IPS DF 6.9 (cell line): ENCODE results near the gene FAM83D.

Source experiments
- DNase-seq: peaks from one replicate; pipeline ENCODE4 v3.0.0-alpha.2; 2013; ENCODE audit warnings: low read depth, low spot score
- H3K27ac ChIP-seq: one replicate; pipeline ENCODE4 v1.5.1; 2013; ENCODE audit warnings: low read length, control low read depth
- H3K27me3 ChIP-seq: 2 replicates; pipeline ENCODE4 v1.6.1; 2013; ENCODE audit warnings: mild to moderate bottlenecking, low read length; ENCODE audit not compliant: control insufficient read depth, insufficient read depth
- H3K36me3 ChIP-seq: 2 replicates; pipeline ENCODE4 v1.6.1; 2013; ENCODE audit warnings: low read length; ENCODE audit not compliant: control insufficient read depth, insufficient read depth
- H3K4me1 ChIP-seq: 2 replicates; pipeline ENCODE4 v1.6.1; 2013; ENCODE audit warnings: low read length; ENCODE audit not compliant: control insufficient read depth, insufficient read depth
- H3K4me3 ChIP-seq: 2 replicates; pipeline ENCODE4 v1.5.1; 2013; ENCODE audit warnings: mild to moderate bottlenecking, low read length
- H3K9me3 ChIP-seq: 2 replicates; pipeline ENCODE4 v1.6.1; 2013; ENCODE audit warnings: low read length, inconsistent platforms; ENCODE audit not compliant: control insufficient read depth, insufficient read depth
- WGBS: extraction: QIAGEN DNeasy Blood & Tissue Kit; methylation state at CpG from one replicate; pipeline ENCODE4 v1.1.7; 2013; ENCODE audit warnings: mixed read lengths, missing lambda C conversion rate; ENCODE audit not compliant: insufficient read length, insufficient coverage; 5-methylcytosine and 5-hydroxymethylcytosine counted together

The FAM83D gene

DNA sequence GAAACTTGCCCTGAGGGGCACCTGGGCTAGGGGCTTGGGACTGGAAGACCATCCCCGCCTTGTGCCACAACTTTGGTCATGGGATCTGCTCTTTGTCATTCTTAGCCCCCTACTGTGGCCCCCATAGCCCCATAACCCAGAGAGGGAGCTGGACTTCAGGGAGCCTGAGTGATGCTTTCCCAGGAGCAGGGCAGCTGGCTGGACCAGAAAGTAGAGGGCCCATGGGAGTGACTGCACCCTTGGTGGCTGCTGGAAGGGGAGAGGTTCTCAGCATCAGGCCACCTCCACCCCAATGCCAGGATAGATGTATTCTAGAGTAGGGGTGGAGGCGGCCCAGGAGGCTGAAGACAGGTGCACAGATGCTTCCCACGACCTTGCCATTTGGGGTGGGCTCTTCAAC lies 5.8 kb upstream of the FAM83D start:
- no peaks in the 10 kb centered on the region for H3K27me3 ChIP-seq
- DNase-seq = no peak
- WGBS = no CpG with 5 or more reads among the region's 3 CpGs

DNA sequence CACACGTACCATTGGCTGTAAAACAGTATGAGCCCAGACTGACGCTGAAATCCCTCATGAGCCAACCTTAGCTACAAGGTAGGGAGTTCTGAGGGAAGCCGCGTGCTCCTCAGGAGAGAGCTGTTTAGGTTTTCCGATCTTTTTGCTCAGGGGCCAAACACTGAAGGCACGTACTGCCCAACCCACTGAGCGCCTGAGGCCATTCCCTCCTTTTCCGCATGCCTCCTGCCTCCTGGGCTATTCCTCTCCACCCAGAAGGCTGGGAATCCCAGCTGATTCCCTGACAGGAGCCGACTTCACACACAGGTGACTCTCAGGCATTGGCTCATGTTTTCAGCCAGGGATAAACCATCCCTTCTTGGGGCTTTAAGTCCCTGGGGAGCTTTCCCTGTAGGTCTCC lies 5.4 kb upstream of the FAM83D start:
- DNase-seq = no peak
- Histone ChIP-seq H3K27me3 (no peaks in the 10 kb centered on the region), H3K4me1 (no peaks in the 10 kb centered on the region), H3K9me3 (no peaks in the 10 kb centered on the region), H3K27ac (no peak overlapping the region), H3K4me3 (no peak overlapping the region), H3K36me3 (no peaks in the 10 kb centered on the region)
- WGBS = no CpG with 5 or more reads among the region's 9 CpGs

More for the DNA sequence above, 5.8 kb upstream of the FAM83D start:
- Histone ChIP-seq H3K4me3 (no peak overlapping the region), H3K9me3 (no peaks in the 10 kb centered on the region), H3K36me3 (no peaks in the 10 kb centered on the region), H3K4me1 (no peaks in the 10 kb centered on the region), H3K27ac (no peak overlapping the region)

DNA sequence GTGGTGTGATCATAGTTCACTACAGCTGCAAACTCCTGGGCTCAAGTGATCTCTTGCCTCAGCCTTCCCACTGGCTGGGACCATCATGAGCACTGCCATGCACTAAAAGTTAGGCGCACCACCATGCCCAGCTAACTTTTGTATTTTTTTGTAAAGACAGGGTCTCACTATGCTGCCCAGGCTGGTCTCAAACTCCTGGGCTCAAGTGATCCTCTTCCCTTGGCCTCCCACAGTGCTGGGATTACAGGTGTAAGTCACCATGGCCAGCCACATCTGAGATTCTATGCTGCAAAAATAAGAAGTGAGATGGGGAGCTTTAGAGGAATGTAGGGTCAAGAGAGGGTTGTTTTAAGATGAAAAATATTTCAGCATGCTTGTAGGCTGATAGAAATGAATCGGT lies 1.5 kb upstream of the FAM83D start:
- Histone ChIP-seq H3K9me3 (no peaks in the 10 kb centered on the region), H3K27ac (no peak overlapping the region), H3K4me1 (peaks cover 3% of the 10 kb centered on the region), H3K27me3 (no peaks in the 10 kb centered on the region), H3K36me3 (no peaks in the 10 kb centered on the region), H3K4me3 (no peak overlapping the region)
- no CpG with 5 or more reads among the region's 2 CpGs for WGBS
- no peak for DNase-seq

DNA sequence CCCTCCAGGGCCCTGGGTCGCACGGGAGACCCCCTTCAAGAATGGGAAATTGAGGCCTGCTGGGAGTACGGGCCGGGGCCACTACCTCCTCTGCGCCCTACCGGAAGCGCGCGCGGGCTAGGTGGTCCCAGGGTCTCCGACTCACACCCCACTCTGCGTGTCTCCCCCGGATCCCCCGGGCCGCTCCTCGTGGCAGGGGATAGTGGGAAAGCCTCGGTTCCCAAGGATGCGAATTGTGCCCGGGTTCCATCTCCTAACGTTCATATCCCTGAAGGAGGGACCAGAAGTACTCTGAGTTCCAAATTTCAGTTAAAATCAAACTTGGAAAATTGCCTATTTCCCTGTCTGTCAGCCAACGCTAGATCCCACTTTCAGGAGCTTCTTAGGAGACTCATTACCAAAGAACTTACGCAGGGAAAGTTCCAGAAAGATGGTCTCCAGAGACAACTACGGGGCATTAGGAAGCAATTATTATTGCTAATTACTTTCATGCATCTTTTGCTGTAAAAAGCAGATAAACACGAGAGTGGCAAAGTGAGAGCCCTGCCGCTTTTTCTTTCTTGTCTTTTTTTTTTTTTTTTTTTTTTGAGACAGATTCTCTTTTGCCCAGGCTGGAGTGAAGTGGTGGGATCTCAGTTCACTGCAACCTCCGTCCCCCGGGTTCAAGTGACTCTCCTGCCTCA lies 858 bp downstream of the FAM83D start:
- H3K27ac ChIP-seq = no peak overlapping the region
- H3K36me3 ChIP-seq = 0 out of 2 replicates have a peak, but pooled peaks cover 2% of the 10 kb centered on the region
- peaks cover 3% of the 10 kb centered on the region for H3K4me1 ChIP-seq
- no peak for DNase-seq
- no peaks in the 10 kb centered on the region for H3K9me3 ChIP-seq
- H3K27me3 ChIP-seq = no peaks in the 10 kb centered on the region
- peak overlapping the region; percentile 89 for H3K4me3 ChIP-seq
- no CpG with 5 or more reads among the region's 27 CpGs for WGBS

DNA sequence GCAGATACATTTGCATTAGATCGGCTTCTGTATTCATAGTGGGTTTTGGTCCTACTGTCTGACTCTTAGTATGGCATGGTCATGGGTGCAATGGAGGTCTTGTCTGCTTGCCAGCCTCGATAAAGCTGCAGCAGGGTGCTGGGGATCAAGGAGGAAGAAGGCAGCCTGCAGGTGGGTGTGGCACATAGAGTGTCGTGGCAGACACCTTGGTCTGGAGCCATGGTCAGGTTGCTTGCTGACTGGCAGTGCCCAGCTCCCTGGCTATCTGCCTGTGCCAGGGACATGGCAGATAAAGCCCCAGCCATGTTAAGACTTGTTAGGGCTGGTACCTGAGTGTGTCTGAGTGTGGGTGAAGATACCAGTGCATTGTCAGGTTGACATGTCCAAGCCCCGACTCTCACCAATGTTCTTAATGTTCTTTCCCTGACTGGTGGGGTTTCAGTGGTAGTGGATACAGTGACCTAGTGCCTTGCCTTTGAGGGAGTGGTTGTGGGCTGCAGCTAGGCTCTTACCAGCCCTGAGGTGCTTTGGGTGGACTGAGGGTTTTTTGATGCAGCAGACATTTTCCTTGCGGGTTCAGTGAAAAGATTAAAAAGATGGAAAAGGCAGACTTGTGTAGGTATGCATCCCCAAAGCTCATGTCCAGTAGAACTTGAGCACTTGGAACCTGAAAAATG lies 1.8 kb downstream of the FAM83D start:
- H3K4me1 ChIP-seq = peaks cover 3% of the 10 kb centered on the region
- DNase-seq = no peak
- no CpG with 5 or more reads among the region's 5 CpGs for WGBS

DNA sequence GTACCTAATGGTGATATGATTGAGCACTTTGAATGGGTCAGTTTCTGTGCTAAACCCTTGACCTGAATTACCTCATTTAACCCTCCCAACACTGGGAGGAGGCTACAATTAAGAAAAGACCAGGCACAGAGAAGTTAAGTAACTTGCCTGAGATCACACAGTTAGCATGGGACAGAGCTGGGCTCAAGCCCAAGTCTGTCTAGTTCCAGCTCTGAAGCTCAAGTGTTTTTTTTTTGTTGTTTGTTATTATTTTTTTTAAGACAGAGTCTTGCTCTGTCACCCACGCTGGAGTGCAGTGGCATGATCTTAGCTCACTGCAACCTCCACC lies 4.0 kb downstream of the FAM83D start:
- DNase-seq = no peak
- WGBS = no CpG with 5 or more reads among the region's 1 CpG
- Histone ChIP-seq H3K4me1 (peaks cover 3% of the 10 kb centered on the region), H3K36me3 (0 out of 2 replicates have a peak, but pooled peaks cover 2% of the 10 kb centered on the region), H3K9me3 (no peaks in the 10 kb centered on the region), H3K27me3 (no peaks in the 10 kb centered on the region), H3K4me3 (no peak overlapping the region), H3K27ac (no peak overlapping the region)

More for the DNA sequence above, 1.8 kb downstream of the FAM83D start:
- Histone ChIP-seq H3K9me3 (no peaks in the 10 kb centered on the region), H3K27ac (no peak overlapping the region), H3K4me3 (peak overlapping the region; percentile 4; the same call in 1 of the 2 replicates), H3K36me3 (0 out of 2 replicates have a peak, but pooled peaks cover 2% of the 10 kb centered on the region), H3K27me3 (no peaks in the 10 kb centered on the region)

DNA sequence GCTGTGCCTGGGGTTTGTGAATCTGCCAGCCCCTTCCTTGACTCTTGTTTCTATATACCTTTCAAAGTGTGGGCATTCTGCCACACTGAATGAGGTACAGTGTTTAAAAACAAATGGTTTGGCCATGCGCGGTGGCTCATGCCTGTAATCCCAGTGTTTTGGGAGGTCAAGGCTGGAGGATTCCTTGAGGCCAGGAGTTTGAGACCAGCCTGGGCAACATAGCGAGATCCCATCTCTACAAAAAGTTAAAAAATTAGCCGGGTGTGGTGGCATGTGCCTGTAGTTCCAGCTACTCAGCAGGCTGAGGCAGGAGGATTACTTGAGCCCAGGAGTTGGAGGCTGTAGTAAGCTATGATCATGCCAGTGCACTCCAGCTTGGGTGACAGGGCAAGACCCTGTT lies 5.8 kb downstream of the FAM83D start:
- no peaks in the 10 kb centered on the region for H3K9me3 ChIP-seq
- H3K27me3 ChIP-seq = no peaks in the 10 kb centered on the region
- H3K4me3 ChIP-seq = no peak overlapping the region
- 0 out of 2 replicates have a peak, but pooled peaks cover 2% of the 10 kb centered on the region for H3K36me3 ChIP-seq
- DNase-seq = no peak
- H3K4me1 ChIP-seq = peaks cover 3% of the 10 kb centered on the region
- H3K27ac ChIP-seq = no peak overlapping the region
- no CpG with 5 or more reads among the region's 4 CpGs for WGBS

DNA sequence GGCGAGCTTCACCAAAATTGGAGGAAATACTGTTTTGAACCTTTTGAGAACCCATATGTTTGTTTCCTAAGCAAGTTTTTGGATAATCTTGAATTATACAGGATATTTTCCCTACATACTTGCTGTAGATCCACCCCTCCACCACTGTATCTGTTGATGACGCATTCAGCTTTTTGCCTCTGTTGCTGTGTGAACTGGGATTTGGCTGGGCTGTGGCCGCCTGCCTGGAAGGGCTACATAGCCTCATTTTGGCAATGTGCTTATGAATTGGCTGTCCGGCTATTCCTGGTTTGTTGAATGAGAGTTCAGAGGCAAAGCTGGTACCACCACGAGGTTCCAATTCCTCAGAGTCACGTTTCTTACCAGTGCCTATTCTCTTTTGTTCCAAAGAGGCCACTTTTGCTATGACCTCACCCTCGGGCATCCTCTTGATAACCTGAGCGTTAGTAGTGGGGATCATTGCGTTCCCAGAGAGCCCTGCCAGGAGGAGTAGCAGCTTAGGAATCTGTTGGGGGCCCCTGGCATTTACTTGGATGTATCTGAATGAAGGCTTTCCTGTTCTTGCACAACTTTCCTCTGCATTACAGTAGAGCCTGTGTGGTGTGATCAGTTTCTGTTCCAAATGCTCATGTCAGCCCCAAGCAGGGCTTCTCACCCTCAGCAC lies 6.4 kb downstream of the FAM83D start:
- H3K4me1 ChIP-seq = peaks cover 3% of the 10 kb centered on the region
- H3K36me3 ChIP-seq = 0 out of 2 replicates have a peak, but pooled peaks cover 2% of the 10 kb centered on the region
- H3K27ac ChIP-seq = no peak overlapping the region
- no peaks in the 10 kb centered on the region for H3K9me3 ChIP-seq
- no peak for DNase-seq
- no peaks in the 10 kb centered on the region for H3K27me3 ChIP-seq
- H3K4me3 ChIP-seq = no peak overlapping the region
- no CpG with 5 or more reads among the region's 9 CpGs for WGBS

DNA sequence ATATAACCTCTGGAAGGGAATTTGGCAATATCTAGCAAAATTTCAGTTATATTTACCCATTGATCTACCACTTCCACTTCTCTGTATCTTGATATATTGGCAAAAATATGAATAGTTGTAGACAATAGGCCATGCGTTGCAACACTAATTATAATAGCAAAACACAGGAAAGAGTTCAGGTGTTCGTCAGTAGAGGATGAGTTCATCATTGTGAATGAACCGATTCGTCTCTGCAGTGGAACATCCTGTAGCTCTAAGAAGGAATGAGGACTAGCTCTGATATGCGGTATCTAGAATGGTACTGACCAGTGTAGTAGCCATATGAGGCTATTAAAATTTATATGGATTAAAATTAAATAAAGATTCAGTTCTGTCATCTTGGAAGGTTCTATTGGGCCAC lies 8.3 kb downstream of the FAM83D start:
- WGBS = no CpG with 5 or more reads among the region's 5 CpGs
- Histone ChIP-seq H3K4me3 (no peak overlapping the region), H3K27me3 (no peaks in the 10 kb centered on the region), H3K4me1 (no peaks in the 10 kb centered on the region), H3K27ac (no peak overlapping the region), H3K36me3 (peaks cover 12% of the 10 kb centered on the region; the same call in 1 of the 2 replicates), H3K9me3 (no peaks in the 10 kb centered on the region)
- DNase-seq = no peak

DNA sequence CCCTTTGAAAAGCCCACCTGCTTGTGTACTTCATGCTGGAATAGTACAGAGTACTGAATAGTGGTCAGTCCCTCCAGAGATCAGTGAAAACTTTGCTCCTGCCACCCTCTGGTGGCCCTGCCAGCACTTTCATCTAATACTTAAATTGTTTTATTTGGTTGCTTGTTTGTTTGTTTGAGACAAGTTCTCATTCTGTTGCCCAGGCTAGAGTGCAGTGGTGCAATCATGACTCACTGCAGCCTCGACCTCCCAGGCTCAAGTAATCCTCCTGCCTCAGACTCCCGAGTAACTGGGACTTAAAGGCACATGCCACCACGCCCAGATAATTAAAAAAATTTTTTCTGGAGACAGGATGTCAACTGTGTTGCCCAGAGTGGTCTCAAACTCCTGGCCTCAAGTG lies 9.1 kb downstream of the FAM83D start:
- Histone ChIP-seq H3K4me1 (no peaks in the 10 kb centered on the region), H3K9me3 (no peaks in the 10 kb centered on the region), H3K4me3 (no peak overlapping the region), H3K27me3 (no peaks in the 10 kb centered on the region), H3K27ac (no peak overlapping the region), H3K36me3 (peaks cover 14% of the 10 kb centered on the region; the same call in 1 of the 2 replicates)
- no peak for DNase-seq
- WGBS = no CpG with 5 or more reads among the region's 3 CpGs
